H1 (cell line): ENCODE results near the gene OSBPL6. TPM values are rescaled to one million over a fixed set of nuclear protein-coding genes. Genes with fewer than 3 reads are reported as not detected.

Source experiments
- CTCF ChIA-PET: fragments of 300-600 bp; sonication (Branson Sonifier 250); formaldehyde crosslinking; loops from one replicate; lab custom pipeline; 2021; ENCODE audit not compliant: partially characterized antibody; lab: Charles Lee
- POLR2A ChIA-PET: fragments of 300-600 bp; sonication (Branson Sonifier 250); formaldehyde crosslinking; loops from one replicate; lab custom pipeline; 2021; ENCODE audit warnings: inconsistent platforms; ENCODE audit not compliant: partially characterized antibody; lab: Charles Lee
- DNase-seq, 2 experiments: peaks; one replicate each; pipeline versions ENCODE4 v3.0.0 to v3.0.0-alpha.2; 2010 to 2022; ENCODE audit warnings: low spot score in 2 of 2, low read depth in 1 of 2, mixed read lengths in 1 of 2
- FAIRE-seq: peaks from 2 replicates; lab custom pipeline; 2011; peaks lifted over from hg19 to GRCh38; lab: Jason Lieb, UNC
- H2AFZ ChIP-seq: 2 replicates; pipeline ENCODE4 v1.8.1; 2012; ENCODE audit warnings: low read length, inconsistent platforms
- H2AK5ac ChIP-seq: 2 replicates; pipeline ENCODE4 v1.6.1; 2013; ENCODE audit warnings: low read depth, low read length
- H2BK120ac ChIP-seq: replicated peaks from 2 replicates; pipeline ENCODE3; 2013; ENCODE audit warnings: low read depth, low read length, inconsistent platforms
- H2BK12ac ChIP-seq: 2 replicates; pipeline ENCODE4 v1.6.1; 2013; ENCODE audit warnings: low read depth, low read length
- H2BK15ac ChIP-seq: 2 replicates; pipeline ENCODE4 v1.6.1; 2013; ENCODE audit warnings: low read length
- H2BK20ac ChIP-seq: 2 replicates; pipeline ENCODE4 v1.6.1; 2013; ENCODE audit warnings: low read length
- H2BK5ac ChIP-seq: 2 replicates; pipeline ENCODE4 v1.6.1; 2013; ENCODE audit warnings: low read depth, low read length
- H3K14ac ChIP-seq: 2 replicates; pipeline ENCODE4 v1.6.1; 2013; ENCODE audit warnings: inconsistent platforms; ENCODE audit not compliant: insufficient read length
- H3K18ac ChIP-seq: 2 replicates; pipeline ENCODE4 v1.6.1; 2013; ENCODE audit warnings: low read length; ENCODE audit errors: extremely low read depth
- H3K23ac ChIP-seq: 2 replicates; pipeline ENCODE4 v1.6.1; 2013; ENCODE audit warnings: inconsistent platforms; ENCODE audit not compliant: insufficient read length
- H3K23me2 ChIP-seq: 2 replicates; pipeline ENCODE4 v1.6.1; 2013; ENCODE audit warnings: low read depth, low read length
- H3K27ac ChIP-seq: 2 replicates; pipeline ENCODE4 v1.6.1; 2011; ENCODE audit warnings: low read depth, low read length, inconsistent platforms
- H3K27me3 ChIP-seq, 4 experiments: replicated peaks in 1 of 4; 1 replicate in 1 of 4; 2 replicates in 3 of 4; pipeline versions ENCODE4 v1.6.1 to v1.8.1; 2011 to 2013; ENCODE audit warnings: low read length in 3 of 4, mild to moderate bottlenecking in 3 of 4, inconsistent platforms in 2 of 4, mixed read lengths in 2 of 4, moderate library complexity in 1 of 4; ENCODE audit not compliant: control insufficient read depth in 3 of 4, insufficient read depth in 3 of 4; ENCODE audit errors: extremely low read depth in 1 of 4
- H3K36me3 ChIP-seq, 4 experiments: 2 replicates each; pipeline versions ENCODE4 v1.6.1 to v1.8.1; 2011 to 2013; ENCODE audit warnings: mild to moderate bottlenecking in 4 of 4, low read length in 3 of 4, moderate library complexity in 2 of 4, control low read depth in 1 of 4, inconsistent platforms in 1 of 4; ENCODE audit not compliant: insufficient read depth in 4 of 4, control insufficient read depth in 2 of 4
- H3K4ac ChIP-seq: replicated peaks from 2 replicates; pipeline ENCODE3; 2013; ENCODE audit warnings: low read length, low read depth, mixed read lengths, inconsistent platforms; ENCODE audit not compliant: insufficient read length
- H3K4me1 ChIP-seq, 4 experiments: replicated peaks in 1 of 4; 1 replicate in 1 of 4; 2 replicates in 3 of 4; pipeline versions ENCODE4 v1.6.1 to v1.8.1; 2011 to 2013; ENCODE audit warnings: low read length in 3 of 4, inconsistent platforms in 2 of 4, mixed read lengths in 1 of 4; ENCODE audit not compliant: insufficient read depth in 4 of 4, control insufficient read depth in 3 of 4
- H3K4me2 ChIP-seq, 2 experiments: 2 replicates each; pipeline versions ENCODE4 v1.6.1 to v1.8.1; 2011 to 2013; ENCODE audit warnings: low read depth in 2 of 2, low read length in 2 of 2, control low read depth in 1 of 2, inconsistent platforms in 1 of 2, mild to moderate bottlenecking in 1 of 2; ENCODE audit not compliant: insufficient read depth in 1 of 2
- H3K4me3 ChIP-seq, 4 experiments: fragments of 200-600, 300-600 bp in 1 of 4; sonication (generic), shearing (Covaris generic), sonication (Bioruptor Twin) in 1 of 4; 2 replicates each; pipeline versions ENCODE4 v1.5.1 to v1.8.1; 2011 to 2016; ENCODE audit warnings: low read length in 4 of 4, low read depth in 3 of 4, control low read depth in 2 of 4, inconsistent platforms in 2 of 4, mild to moderate bottlenecking in 2 of 4, mixed read lengths in 1 of 4, moderate library complexity in 1 of 4; ENCODE audit not compliant: insufficient read depth in 2 of 4; ENCODE audit errors: extremely low read depth in 1 of 4
- H3K56ac ChIP-seq: replicated peaks from 2 replicates; pipeline ENCODE3; 2013; ENCODE audit warnings: low read depth, mild to moderate bottlenecking, mixed read lengths, low read length, inconsistent platforms; ENCODE audit not compliant: insufficient read length
- H3K79me1 ChIP-seq: 2 replicates; pipeline ENCODE4 v1.6.1; 2013; ENCODE audit warnings: low read depth, low read length, control low read depth
- H3K79me2 ChIP-seq, 2 experiments: 2 replicates each; pipeline versions ENCODE4 v1.6.1 to v1.8.1; 2012 to 2013; ENCODE audit warnings: low read length in 2 of 2, mild to moderate bottlenecking in 2 of 2, inconsistent platforms in 1 of 2; ENCODE audit not compliant: insufficient read depth in 2 of 2, control insufficient read depth in 1 of 2
- H3K9ac ChIP-seq, 4 experiments: replicated peaks in 1 of 4; 1 replicate in 1 of 4; 2 replicates in 3 of 4; pipeline versions ENCODE4 v1.6.1 to v1.8.1; 2011 to 2013; ENCODE audit warnings: low read depth in 3 of 4, low read length in 3 of 4, control low read depth in 2 of 4, mild to moderate bottlenecking in 2 of 4, moderate library complexity in 2 of 4, inconsistent platforms in 1 of 4; ENCODE audit errors: extremely low read depth in 1 of 4
- H3K9me3 ChIP-seq, 2 experiments: 2 replicates each; pipeline versions ENCODE4 v1.6.1 to v1.8.1; 2012 to 2013; ENCODE audit warnings: mild to moderate bottlenecking in 2 of 2, moderate library complexity in 2 of 2, control low read depth in 1 of 2, inconsistent platforms in 1 of 2, low read depth in 1 of 2, low read length in 1 of 2, mixed read lengths in 1 of 2; ENCODE audit not compliant: insufficient read depth in 2 of 2
- H4K20me1 ChIP-seq, 2 experiments: replicated peaks in 1 of 2; 2 replicates each; pipeline versions ENCODE3 to v1.8.1; 2011 to 2013; ENCODE audit warnings: inconsistent platforms in 2 of 2, low read length in 2 of 2, mild to moderate bottlenecking in 1 of 2; ENCODE audit not compliant: insufficient read depth in 2 of 2, control insufficient read depth in 1 of 2
- H4K5ac ChIP-seq: 2 replicates; pipeline ENCODE4 v1.6.1; 2013; ENCODE audit warnings: low read length, low read depth, mixed read lengths, inconsistent platforms; ENCODE audit not compliant: insufficient read length
- H4K8ac ChIP-seq: 2 replicates; pipeline ENCODE4 v1.8.0; 2013; ENCODE audit warnings: mild to moderate bottlenecking, moderate library complexity, low read length, inconsistent platforms; ENCODE audit not compliant: insufficient read depth; ENCODE audit errors: extremely low read depth
- H4K91ac ChIP-seq: replicated peaks from 2 replicates; pipeline ENCODE3; 2013; ENCODE audit warnings: low read length, mixed read lengths, inconsistent platforms; ENCODE audit not compliant: insufficient read length
- BACH1 ChIP-seq: IDR thresholded peaks from 2 replicates; pipeline ENCODE4 v1.6.1; 2012; ENCODE audit warnings: low read length, improper control_type of control experiment
- CEBPB ChIP-seq: IDR thresholded peaks from 2 replicates; pipeline ENCODE4 v1.6.1; 2012; ENCODE audit warnings: low read depth, low read length
- EGR1 ChIP-seq: IDR thresholded peaks from 2 replicates; pipeline ENCODE4 v1.6.1; 2011; ENCODE audit warnings: low read depth, low read length, borderline replicate concordance
- EP300 ChIP-seq, 2 experiments: IDR thresholded peaks; 1 replicate in 1 of 2; 2 replicates in 1 of 2; pipeline ENCODE4 v1.6.1; 2011 to 2012; ENCODE audit warnings: low read depth in 2 of 2, low read length in 2 of 2, mild to moderate bottlenecking in 2 of 2, borderline replicate concordance in 1 of 2, inconsistent platforms in 1 of 2, moderate library complexity in 1 of 2
- EZH2 ChIP-seq: fragments of 200-600 bp; sonication (generic); IDR thresholded peaks from 2 replicates; pipeline ENCODE4 v1.7.1; 2012; ENCODE audit warnings: low read depth, mild to moderate bottlenecking, moderate library complexity, low read length, inconsistent platforms; ENCODE audit not compliant: severe bottlenecking
- FOSL1 ChIP-seq: IDR thresholded peaks from 2 replicates; pipeline ENCODE4 v1.6.1; 2011; ENCODE audit warnings: mild to moderate bottlenecking, low read depth, low read length, moderate library complexity; ENCODE audit not compliant: insufficient read depth
- POLR2A ChIP-seq, 2 experiments: IDR thresholded peaks; 1 replicate in 1 of 2; 2 replicates in 1 of 2; pipeline ENCODE4 v1.6.1; 2011; ENCODE audit warnings: low read depth in 2 of 2, low read length in 2 of 2, mild to moderate bottlenecking in 2 of 2; ENCODE audit errors: control extremely low read depth in 1 of 2
- RNF2 ChIP-seq: fragments of 200-900, 300-1000 bp; sonication (generic); IDR thresholded peaks from 2 replicates; pipeline ENCODE4 v1.7.1; 2016; ENCODE audit warnings: borderline replicate concordance, low read depth, mild to moderate bottlenecking, antibody characterized with exemption, low read length; ENCODE audit not compliant: poor library complexity, severe bottlenecking; ENCODE audit errors: missing control alignments
- SAP30 ChIP-seq: fragments of 300-600 bp; sonication (generic); IDR thresholded peaks from 2 replicates; pipeline ENCODE4 v1.7.1; 2012; ENCODE audit warnings: low read length, moderate library complexity, mild to moderate bottlenecking, inconsistent platforms; ENCODE audit not compliant: insufficient read depth, insufficient replicate concordance
- SIN3A ChIP-seq, 2 experiments: IDR thresholded peaks in 1 of 2; conservative IDR thresholded peaks in 1 of 2; 2 replicates each; pipeline ENCODE4 v1.6.1; 2011 to 2012; ENCODE audit warnings: low read length in 2 of 2, improper control_type of control experiment in 1 of 2, low read depth in 1 of 2, mild to moderate bottlenecking in 1 of 2
- SRF ChIP-seq: IDR thresholded peaks from 2 replicates; pipeline ENCODE4 v1.6.1; 2011; ENCODE audit warnings: mild to moderate bottlenecking, low read depth, low read length, moderate library complexity
- TAF1 ChIP-seq: IDR thresholded peaks from 2 replicates; pipeline ENCODE4 v1.6.1; 2011; ENCODE audit warnings: mild to moderate bottlenecking, low read depth, low read length
- TBP ChIP-seq: IDR thresholded peaks from 2 replicates; pipeline ENCODE4 v1.6.1; 2011; ENCODE audit warnings: low read depth, low read length, improper control_type of control experiment
- YY1 ChIP-seq: IDR thresholded peaks from 2 replicates; pipeline ENCODE4 v1.6.1; 2011; ENCODE audit warnings: low read depth, mild to moderate bottlenecking, low read length
- ZNF274 ChIP-seq: IDR thresholded peaks from 2 replicates; pipeline ENCODE4 v1.7.0; 2012; ENCODE audit warnings: low read length, borderline replicate concordance; ENCODE audit errors: extremely low read depth
- WGBS, 2 experiments: shearing (Covaris generic) in 1 of 2; methylation state at CpG; one replicate each; pipeline versions ENCODE4 v1.1.6 to v1.1.7; 2013 to 2015; ENCODE audit warnings: low lambda C conversion rate in 2 of 2, mixed read lengths in 2 of 2, inconsistent platforms in 1 of 2, low coverage in 1 of 2, missing lambda C conversion rate in 1 of 2; ENCODE audit not compliant: insufficient replicate concordance in 2 of 2, insufficient coverage in 1 of 2, insufficient read length in 1 of 2; ENCODE audit errors: extremely low coverage in 1 of 2, missing lambda C conversion rate in 1 of 2; 5-methylcytosine and 5-hydroxymethylcytosine counted together
- polyA plus RNA-seq, 7 experiments: library from polyadenylated mRNA; depleted of rRNA in 3 of 7; stranded (reverse) in 5 of 7; unstranded in 2 of 7; fragments of >200 nt in 5 of 7; fragments of 200-250 nt in 2 of 7; gene quantifications; 1 replicate in 5 of 7; 2 replicates in 1 of 7; 4 replicates in 1 of 7; pipeline versions ENCODE4 v1.2.1 to v1.2.3, GENCODE V29; 2011 to 2013; ENCODE audit warnings: missing spikeins in 2 of 7, mixed read lengths in 2 of 7
- total RNA-seq: library from RNA; stranded (reverse); fragmentation: NEBNext Ultra II Directional; extraction: Animal tissue kit (Norgen Biotek cat#: 25700); gene quantifications from 2 replicates; pipeline ENCODE4 v1.2.1, GENCODE V29; 2021

The OSBPL6 gene
- total and polyA plus RNA-seq, 2 of the 8 experiments (the other 6 are each of a cell fraction or from before 2014, with no cell fraction given): 1.7 to 5.6 TPM

DNA sequence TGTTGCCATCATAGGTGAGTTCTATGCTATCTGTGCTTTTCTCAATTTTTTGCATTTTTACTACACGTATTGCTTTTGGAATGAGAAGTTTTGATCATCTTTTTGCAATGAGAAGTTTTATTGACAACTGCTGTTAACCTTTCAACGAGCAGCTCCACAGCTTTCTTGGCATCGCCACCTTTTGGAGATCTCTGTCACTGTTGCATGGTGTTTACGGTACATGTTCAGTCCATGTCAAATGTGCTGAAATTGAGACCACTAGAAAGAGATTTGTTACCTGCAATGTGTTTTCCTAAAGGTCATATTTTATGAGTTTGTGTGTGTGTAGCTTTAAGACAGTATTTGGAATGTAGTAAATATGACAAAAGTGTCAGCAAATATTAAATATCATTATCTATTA lies 120.8 kb downstream of the OSBPL6 start:
- POLR2A ChIA-PET: no interaction called here
- no peak overlapping the region for H4K8ac ChIP-seq
- H2BK15ac ChIP-seq: no peak overlapping the region
- no peak overlapping the region for H3K14ac ChIP-seq
- H2BK5ac ChIP-seq: no peak overlapping the region
- FAIRE-seq: no peak
- H2AFZ ChIP-seq: no peak overlapping the region
- no peaks in the 10 kb centered on the region for H3K4me1 ChIP-seq
- H3K27ac ChIP-seq: no peak overlapping the region
- 79% methylated on average over 4 of the region's 4 CpGs; no CpG with 5 or more reads in 1 of the 2 experiments for WGBS, 2 experiments
- H4K20me1 ChIP-seq: no peaks in the 10 kb centered on the region
- no peak overlapping the region for H4K5ac ChIP-seq
- H2BK120ac ChIP-seq: no peak overlapping the region
- no peak overlapping the region for H3K4ac ChIP-seq
- H3K4me2 ChIP-seq: no peak overlapping the region
- no peak overlapping the region for H4K91ac ChIP-seq
- H3K79me2 ChIP-seq: no peaks in the 10 kb centered on the region
- H2BK12ac ChIP-seq: no peak overlapping the region
- no peak overlapping the region for H2AK5ac ChIP-seq
- H3K18ac ChIP-seq: no peak overlapping the region
- no peaks in the 10 kb centered on the region for H3K79me1 ChIP-seq
- H3K36me3 ChIP-seq: no peaks in the 10 kb centered on the region
- H3K4me3 ChIP-seq: no peak overlapping the region
- no peak overlapping the region for H3K56ac ChIP-seq
- no peaks in the 10 kb centered on the region for H3K9me3 ChIP-seq
- no peak overlapping the region for H2BK20ac ChIP-seq
- no peak overlapping the region for H3K9ac ChIP-seq
- CTCF ChIA-PET: interaction anchor here (0.5 to 1.6 kb wide), 6 partner anchors 9 to 181 kb away, joined by 3 to 8 read pairs (median 5); no protein-coding TSS in a partner anchor
- DNase-seq: no peak
- no peaks in the 10 kb centered on the region for H3K27me3 ChIP-seq
- no peaks in the 10 kb centered on the region for H3K23me2 ChIP-seq
- no peak overlapping the region for H3K23ac ChIP-seq
- TF ChIP-seq POLR2A (IDR thresholded peaks at IDR 0.05; ENCODE audit: control extremely low read depth in 1 of 2, low read depth in 2 of 2, low read length in 2 of 2): no peak
- TF ChIP-seq CEBPB: no peak
- TF ChIP-seq FOSL1: no peak
- no peak for TF ChIP-seq EZH2
- TF ChIP-seq BACH1: no peak
- no peak for TF ChIP-seq SIN3A (conservative IDR thresholded peaks at IDR 0.05 in 1 of 2, IDR thresholded peaks at IDR 0.05 in 1 of 2; ENCODE audit: low read depth in 1 of 2, low read length in 2 of 2)
- no peak for TF ChIP-seq EGR1
- TF ChIP-seq ZNF274: no peak
- no peak for TF ChIP-seq TBP
- no peak for TF ChIP-seq EP300 (IDR thresholded peaks at IDR 0.05; ENCODE audit: borderline replicate concordance in 1 of 2, low read depth in 2 of 2, low read length in 2 of 2)
- TF ChIP-seq TAF1: no peak
- no peak for TF ChIP-seq YY1
- no peak for TF ChIP-seq SAP30
- TF ChIP-seq RNF2: no peak
- TF ChIP-seq SRF: no peak
